DND-41 (cell line): ENCODE results near the gene BMP4.
A peak's percentile ranks its signal among the peaks of the same experiment; 100 is the strongest.

Experiments used
- ATAC-seq: fragments of 200-7000 bp; cut with Tn5 transposase; 3 replicates; pipeline ENCODE4 v1.9.1; 2021; ENCODE audit warnings: low read depth; ENCODE audit not compliant: insufficient read depth
- DNase-seq: peaks from one replicate; pipeline ENCODE4 v3.0.0-alpha.2; 2020
- H2AFZ ChIP-seq: 2 replicates; pipeline ENCODE4 v1.6.0; 2012; ENCODE audit warnings: low read depth, low read length
- H3K27ac ChIP-seq: 2 replicates; pipeline ENCODE4 v1.5.1; 2012; ENCODE audit warnings: low read length, inconsistent platforms
- H3K27me3 ChIP-seq: fragments of 200-600 bp; sonication (generic); 2 replicates; pipeline ENCODE4 v1.6.0; 2012; ENCODE audit warnings: low read length, mild to moderate bottlenecking, inconsistent platforms; ENCODE audit not compliant: insufficient read depth, poor library complexity
- H3K36me3 ChIP-seq: 2 replicates; pipeline ENCODE4 v1.5.1; 2012; ENCODE audit warnings: low read length, inconsistent platforms; ENCODE audit not compliant: insufficient read depth
- H3K4me1 ChIP-seq: 2 replicates; pipeline ENCODE4 v1.5.1; 2012; ENCODE audit warnings: mild to moderate bottlenecking, low read length; ENCODE audit not compliant: insufficient read depth
- H3K4me2 ChIP-seq: 2 replicates; pipeline ENCODE4 v1.6.0; 2012; ENCODE audit warnings: mild to moderate bottlenecking, moderate library complexity, low read length, inconsistent platforms; ENCODE audit not compliant: insufficient read depth
- H3K4me3 ChIP-seq, 2 experiments: fragments of 200-600 bp in 1 of 2; shearing (Covaris generic) in 1 of 2; 2 replicates each; pipeline ENCODE4 v1.5.1; 2012 to 2016; ENCODE audit warnings: inconsistent platforms in 2 of 2, low read length in 2 of 2, mild to moderate bottlenecking in 2 of 2, low read depth in 1 of 2, moderate library complexity in 1 of 2
- H3K79me2 ChIP-seq: 2 replicates; pipeline ENCODE4 v1.6.0; 2012; ENCODE audit warnings: low read length, inconsistent platforms; ENCODE audit not compliant: insufficient read depth
- H3K9ac ChIP-seq: 2 replicates; pipeline ENCODE4 v1.6.0; 2012; ENCODE audit warnings: low read depth, mild to moderate bottlenecking, inconsistent platforms, low read length, moderate library complexity
- H3K9me3 ChIP-seq: 2 replicates; pipeline ENCODE4 v1.5.1; 2012; ENCODE audit warnings: low read length, moderate library complexity, mild to moderate bottlenecking, inconsistent platforms; ENCODE audit not compliant: insufficient read depth, severe bottlenecking
- H4K20me1 ChIP-seq: 2 replicates; pipeline ENCODE4 v1.6.0; 2012; ENCODE audit warnings: low read length; ENCODE audit not compliant: insufficient read depth
- CTCF ChIP-seq: IDR thresholded peaks from 2 replicates; pipeline ENCODE4 v1.5.1; 2012; ENCODE audit warnings: borderline replicate concordance, low read length, moderate library complexity, mild to moderate bottlenecking; ENCODE audit not compliant: poor library complexity, severe bottlenecking; ENCODE audit errors: extremely low read depth
- EZH2 ChIP-seq: IDR thresholded peaks from 3 replicates; pipeline ENCODE4 v1.6.1; 2012; ENCODE audit warnings: borderline replicate concordance, low read depth, mild to moderate bottlenecking, moderate library complexity, low read length, inconsistent platforms; ENCODE audit not compliant: severe bottlenecking

BMP4 gene

DNA sequence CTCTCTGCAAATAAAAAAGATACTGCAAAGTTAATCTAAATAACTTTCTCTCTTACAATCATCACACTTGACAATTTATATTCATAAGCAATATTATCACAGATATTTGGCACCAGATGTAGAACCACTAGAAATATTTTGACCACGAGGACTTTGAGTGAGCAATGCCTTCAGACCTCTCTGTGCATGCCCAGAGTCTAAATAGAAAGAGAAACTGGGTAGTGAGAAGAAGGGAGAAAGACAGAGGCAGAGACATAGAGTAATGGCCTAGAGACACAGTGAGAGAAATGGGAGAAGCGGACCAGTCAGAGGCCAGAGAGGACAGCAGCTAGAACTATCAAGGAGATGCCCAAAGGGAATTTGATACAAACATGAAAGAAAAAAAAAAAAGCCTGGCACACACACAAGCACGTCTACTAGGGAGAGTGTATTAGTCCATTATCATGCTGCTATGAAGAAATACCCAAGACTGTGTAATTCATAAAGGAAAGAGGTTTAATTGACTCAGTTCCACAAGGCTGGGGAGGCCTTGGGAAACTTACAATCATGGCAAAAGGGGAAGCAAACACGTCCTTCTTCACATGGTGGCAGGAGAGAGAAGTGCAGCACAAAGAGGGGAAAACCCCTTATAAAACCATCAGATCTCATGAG, 41.1 kb downstream of the BMP4 start:
- peak overlapping the region; percentile 50; the same call in 1 of the 2 replicates for H2AFZ ChIP-seq
- no peak for DNase-seq
- no peak overlapping the region for H3K27ac ChIP-seq

GRCh38 chr14:53912021-53912420, 44.6 kb downstream of the BMP4 start:
- Histone ChIP-seq H3K4me1 (no peaks in the 10 kb centered on the region), H3K36me3 (no peaks in the 10 kb centered on the region), H3K27me3 (no peaks in the 10 kb centered on the region), H4K20me1 (no peaks in the 10 kb centered on the region), H3K79me2 (no peaks in the 10 kb centered on the region), H3K27ac (no peak overlapping the region), H2AFZ (no peak overlapping the region), H3K4me3 (no peak overlapping the region), H3K9ac (no peak overlapping the region), H3K9me3 (no peaks in the 10 kb centered on the region), H3K4me2 (no peak overlapping the region)
- DNase-seq = no peak
- TF ChIP-seq CTCF = no peak
- no peak for TF ChIP-seq EZH2
- no peak for ATAC-seq

More for the DNA sequence above, 41.1 kb downstream of the BMP4 start:
- H4K20me1 ChIP-seq = no peaks in the 10 kb centered on the region
- no peak overlapping the region for H3K4me2 ChIP-seq
- H3K36me3 ChIP-seq = no peaks in the 10 kb centered on the region
- H3K27me3 ChIP-seq = no peaks in the 10 kb centered on the region
- no peaks in the 10 kb centered on the region for H3K9me3 ChIP-seq
- H3K4me1 ChIP-seq = no peaks in the 10 kb centered on the region
- TF ChIP-seq EZH2 (no peak), CTCF (no peak)
- H3K9ac ChIP-seq = no peak overlapping the region
- no peak overlapping the region for H3K4me3 ChIP-seq
- ATAC-seq = no peak
- no peaks in the 10 kb centered on the region for H3K79me2 ChIP-seq

GRCh38 chr14:53908416-53908815, 48.2 kb downstream of the BMP4 start:
- Histone ChIP-seq H3K9ac (no peak overlapping the region), H3K4me2 (no peak overlapping the region), H3K27me3 (no peaks in the 10 kb centered on the region), H2AFZ (no peak overlapping the region), H3K36me3 (no peaks in the 10 kb centered on the region), H3K4me3 (no peak overlapping the region), H3K27ac (no peak overlapping the region), H3K9me3 (peaks cover 11% of the 10 kb centered on the region), H4K20me1 (no peaks in the 10 kb centered on the region), H3K4me1 (no peaks in the 10 kb centered on the region), H3K79me2 (no peaks in the 10 kb centered on the region)
- ATAC-seq (no peak), DNase-seq (no peak)
- TF ChIP-seq EZH2 (no peak), CTCF (no peak)
